H1 (cell line): ENCODE results near the gene FAM177A1. TPM values are rescaled to one million over a fixed set of nuclear protein-coding genes. Genes with fewer than 3 reads are reported as not detected.

Experiments used
- CTCF ChIA-PET: fragments of 300-600 bp; sonication (Branson Sonifier 250); formaldehyde crosslinking; loops from one replicate; lab custom pipeline; 2021; ENCODE audit not compliant: partially characterized antibody; lab: Charles Lee
- POLR2A ChIA-PET: fragments of 300-600 bp; sonication (Branson Sonifier 250); formaldehyde crosslinking; loops from one replicate; lab custom pipeline; 2021; ENCODE audit warnings: inconsistent platforms; ENCODE audit not compliant: partially characterized antibody; lab: Charles Lee
- DNase-seq, 2 experiments: peaks; one replicate each; pipeline versions ENCODE4 v3.0.0 to v3.0.0-alpha.2; 2010 to 2022; ENCODE audit warnings: low spot score in 2 of 2, low read depth in 1 of 2, mixed read lengths in 1 of 2
- FAIRE-seq: peaks from 2 replicates; lab custom pipeline; 2011; peaks lifted over from hg19 to GRCh38; lab: Jason Lieb, UNC
- H2AFZ ChIP-seq: 2 replicates; pipeline ENCODE4 v1.8.1; 2012; ENCODE audit warnings: low read length, inconsistent platforms
- H2AK5ac ChIP-seq: 2 replicates; pipeline ENCODE4 v1.6.1; 2013; ENCODE audit warnings: low read depth, low read length
- H2BK120ac ChIP-seq: replicated peaks from 2 replicates; pipeline ENCODE3; 2013; ENCODE audit warnings: low read depth, low read length, inconsistent platforms
- H2BK12ac ChIP-seq: 2 replicates; pipeline ENCODE4 v1.6.1; 2013; ENCODE audit warnings: low read depth, low read length
- H2BK15ac ChIP-seq: 2 replicates; pipeline ENCODE4 v1.6.1; 2013; ENCODE audit warnings: low read length
- H2BK20ac ChIP-seq: 2 replicates; pipeline ENCODE4 v1.6.1; 2013; ENCODE audit warnings: low read length
- H2BK5ac ChIP-seq: 2 replicates; pipeline ENCODE4 v1.6.1; 2013; ENCODE audit warnings: low read depth, low read length
- H3K14ac ChIP-seq: 2 replicates; pipeline ENCODE4 v1.6.1; 2013; ENCODE audit warnings: inconsistent platforms; ENCODE audit not compliant: insufficient read length
- H3K18ac ChIP-seq: 2 replicates; pipeline ENCODE4 v1.6.1; 2013; ENCODE audit warnings: low read length; ENCODE audit errors: extremely low read depth
- H3K23ac ChIP-seq: 2 replicates; pipeline ENCODE4 v1.6.1; 2013; ENCODE audit warnings: inconsistent platforms; ENCODE audit not compliant: insufficient read length
- H3K23me2 ChIP-seq: 2 replicates; pipeline ENCODE4 v1.6.1; 2013; ENCODE audit warnings: low read depth, low read length
- H3K27ac ChIP-seq: 2 replicates; pipeline ENCODE4 v1.6.1; 2011; ENCODE audit warnings: low read depth, low read length, inconsistent platforms
- H3K27me3 ChIP-seq, 4 experiments: replicated peaks in 1 of 4; 1 replicate in 1 of 4; 2 replicates in 3 of 4; pipeline versions ENCODE4 v1.6.1 to v1.8.1; 2011 to 2013; ENCODE audit warnings: low read length in 3 of 4, mild to moderate bottlenecking in 3 of 4, inconsistent platforms in 2 of 4, mixed read lengths in 2 of 4, moderate library complexity in 1 of 4; ENCODE audit not compliant: control insufficient read depth in 3 of 4, insufficient read depth in 3 of 4; ENCODE audit errors: extremely low read depth in 1 of 4
- H3K36me3 ChIP-seq, 4 experiments: 2 replicates each; pipeline versions ENCODE4 v1.6.1 to v1.8.1; 2011 to 2013; ENCODE audit warnings: mild to moderate bottlenecking in 4 of 4, low read length in 3 of 4, moderate library complexity in 2 of 4, control low read depth in 1 of 4, inconsistent platforms in 1 of 4; ENCODE audit not compliant: insufficient read depth in 4 of 4, control insufficient read depth in 2 of 4
- H3K4ac ChIP-seq: replicated peaks from 2 replicates; pipeline ENCODE3; 2013; ENCODE audit warnings: low read length, low read depth, mixed read lengths, inconsistent platforms; ENCODE audit not compliant: insufficient read length
- H3K4me1 ChIP-seq, 4 experiments: replicated peaks in 1 of 4; 1 replicate in 1 of 4; 2 replicates in 3 of 4; pipeline versions ENCODE4 v1.6.1 to v1.8.1; 2011 to 2013; ENCODE audit warnings: low read length in 3 of 4, inconsistent platforms in 2 of 4, mixed read lengths in 1 of 4; ENCODE audit not compliant: insufficient read depth in 4 of 4, control insufficient read depth in 3 of 4
- H3K4me2 ChIP-seq, 2 experiments: 2 replicates each; pipeline versions ENCODE4 v1.6.1 to v1.8.1; 2011 to 2013; ENCODE audit warnings: low read depth in 2 of 2, low read length in 2 of 2, control low read depth in 1 of 2, inconsistent platforms in 1 of 2, mild to moderate bottlenecking in 1 of 2; ENCODE audit not compliant: insufficient read depth in 1 of 2
- H3K4me3 ChIP-seq, 4 experiments: fragments of 200-600, 300-600 bp in 1 of 4; sonication (generic), shearing (Covaris generic), sonication (Bioruptor Twin) in 1 of 4; 2 replicates each; pipeline versions ENCODE4 v1.5.1 to v1.8.1; 2011 to 2016; ENCODE audit warnings: low read length in 4 of 4, low read depth in 3 of 4, control low read depth in 2 of 4, inconsistent platforms in 2 of 4, mild to moderate bottlenecking in 2 of 4, mixed read lengths in 1 of 4, moderate library complexity in 1 of 4; ENCODE audit not compliant: insufficient read depth in 2 of 4; ENCODE audit errors: extremely low read depth in 1 of 4
- H3K56ac ChIP-seq: replicated peaks from 2 replicates; pipeline ENCODE3; 2013; ENCODE audit warnings: low read depth, mild to moderate bottlenecking, mixed read lengths, low read length, inconsistent platforms; ENCODE audit not compliant: insufficient read length
- H3K79me1 ChIP-seq: 2 replicates; pipeline ENCODE4 v1.6.1; 2013; ENCODE audit warnings: low read depth, low read length, control low read depth
- H3K79me2 ChIP-seq, 2 experiments: 2 replicates each; pipeline versions ENCODE4 v1.6.1 to v1.8.1; 2012 to 2013; ENCODE audit warnings: low read length in 2 of 2, mild to moderate bottlenecking in 2 of 2, inconsistent platforms in 1 of 2; ENCODE audit not compliant: insufficient read depth in 2 of 2, control insufficient read depth in 1 of 2
- H3K9ac ChIP-seq, 4 experiments: replicated peaks in 1 of 4; 1 replicate in 1 of 4; 2 replicates in 3 of 4; pipeline versions ENCODE4 v1.6.1 to v1.8.1; 2011 to 2013; ENCODE audit warnings: low read depth in 3 of 4, low read length in 3 of 4, control low read depth in 2 of 4, mild to moderate bottlenecking in 2 of 4, moderate library complexity in 2 of 4, inconsistent platforms in 1 of 4; ENCODE audit errors: extremely low read depth in 1 of 4
- H3K9me3 ChIP-seq, 2 experiments: 2 replicates each; pipeline versions ENCODE4 v1.6.1 to v1.8.1; 2012 to 2013; ENCODE audit warnings: mild to moderate bottlenecking in 2 of 2, moderate library complexity in 2 of 2, control low read depth in 1 of 2, inconsistent platforms in 1 of 2, low read depth in 1 of 2, low read length in 1 of 2, mixed read lengths in 1 of 2; ENCODE audit not compliant: insufficient read depth in 2 of 2
- H4K20me1 ChIP-seq, 2 experiments: replicated peaks in 1 of 2; 2 replicates each; pipeline versions ENCODE3 to v1.8.1; 2011 to 2013; ENCODE audit warnings: inconsistent platforms in 2 of 2, low read length in 2 of 2, mild to moderate bottlenecking in 1 of 2; ENCODE audit not compliant: insufficient read depth in 2 of 2, control insufficient read depth in 1 of 2
- H4K5ac ChIP-seq: 2 replicates; pipeline ENCODE4 v1.6.1; 2013; ENCODE audit warnings: low read length, low read depth, mixed read lengths, inconsistent platforms; ENCODE audit not compliant: insufficient read length
- H4K8ac ChIP-seq: 2 replicates; pipeline ENCODE4 v1.8.0; 2013; ENCODE audit warnings: mild to moderate bottlenecking, moderate library complexity, low read length, inconsistent platforms; ENCODE audit not compliant: insufficient read depth; ENCODE audit errors: extremely low read depth
- H4K91ac ChIP-seq: replicated peaks from 2 replicates; pipeline ENCODE3; 2013; ENCODE audit warnings: low read length, mixed read lengths, inconsistent platforms; ENCODE audit not compliant: insufficient read length
- BCL11A ChIP-seq, 2 experiments: IDR thresholded peaks; one replicate each; pipeline ENCODE4 v1.6.1; 2011; ENCODE audit warnings: low read depth in 2 of 2, low read length in 2 of 2, mild to moderate bottlenecking in 2 of 2
- CBX8 ChIP-seq: fragments of 300-800, 300-1000 bp; sonication (generic); IDR thresholded peaks from 2 replicates; pipeline ENCODE4 v1.7.1; 2016; ENCODE audit warnings: low read depth, low read length, borderline replicate concordance
- CREB1 ChIP-seq: IDR thresholded peaks from 2 replicates; pipeline ENCODE4 v1.6.1; 2012; ENCODE audit warnings: inconsistent platforms
- HDAC2 ChIP-seq, 2 experiments: fragments of 300-600 bp in 1 of 2; sonication (generic) in 1 of 2; IDR thresholded peaks; 2 replicates each; pipeline ENCODE4 v1.6.1; 2011 to 2012; ENCODE audit warnings: low read depth in 2 of 2, low read length in 2 of 2, mild to moderate bottlenecking in 2 of 2, moderate library complexity in 2 of 2, borderline replicate concordance in 1 of 2, inconsistent platforms in 1 of 2
- POLR2A ChIP-seq, 2 experiments: IDR thresholded peaks; 1 replicate in 1 of 2; 2 replicates in 1 of 2; pipeline ENCODE4 v1.6.1; 2011; ENCODE audit warnings: low read depth in 2 of 2, low read length in 2 of 2, mild to moderate bottlenecking in 2 of 2; ENCODE audit errors: control extremely low read depth in 1 of 2
- POU5F1 ChIP-seq: IDR thresholded peaks from 2 replicates; pipeline ENCODE4 v1.6.1; 2011; ENCODE audit warnings: low read depth, mild to moderate bottlenecking, low read length, moderate library complexity
- RXRA ChIP-seq: IDR thresholded peaks from 2 replicates; pipeline ENCODE4 v1.6.1; 2011; ENCODE audit warnings: low read depth, mild to moderate bottlenecking, low read length, moderate library complexity; ENCODE audit not compliant: insufficient read depth
- SIRT6 ChIP-seq: IDR thresholded peaks from one replicate; pipeline ENCODE4 v1.7.1; 2012; ENCODE audit warnings: low read length, inconsistent platforms
- SIX5 ChIP-seq: IDR thresholded peaks from 2 replicates; pipeline ENCODE4 v1.6.1; 2011; ENCODE audit warnings: mild to moderate bottlenecking, low read depth, low read length
- TAF7 ChIP-seq: optimal IDR thresholded peaks from 2 replicates; pipeline ENCODE3; 2011; ENCODE audit warnings: low read depth, mild to moderate bottlenecking, inconsistent platforms, low read length, moderate library complexity, borderline replicate concordance
- WGBS, 2 experiments: shearing (Covaris generic) in 1 of 2; methylation state at CpG; one replicate each; pipeline versions ENCODE4 v1.1.6 to v1.1.7; 2013 to 2015; ENCODE audit warnings: low lambda C conversion rate in 2 of 2, mixed read lengths in 2 of 2, inconsistent platforms in 1 of 2, low coverage in 1 of 2, missing lambda C conversion rate in 1 of 2; ENCODE audit not compliant: insufficient replicate concordance in 2 of 2, insufficient coverage in 1 of 2, insufficient read length in 1 of 2; ENCODE audit errors: extremely low coverage in 1 of 2, missing lambda C conversion rate in 1 of 2; 5-methylcytosine and 5-hydroxymethylcytosine counted together
- polyA plus RNA-seq, 7 experiments: library from polyadenylated mRNA; depleted of rRNA in 3 of 7; stranded (reverse) in 5 of 7; unstranded in 2 of 7; fragments of >200 nt in 5 of 7; fragments of 200-250 nt in 2 of 7; gene quantifications; 1 replicate in 5 of 7; 2 replicates in 1 of 7; 4 replicates in 1 of 7; pipeline versions ENCODE4 v1.2.1 to v1.2.3, GENCODE V29; 2011 to 2013; ENCODE audit warnings: missing spikeins in 2 of 7, mixed read lengths in 2 of 7
- total RNA-seq: library from RNA; stranded (reverse); fragmentation: NEBNext Ultra II Directional; extraction: Animal tissue kit (Norgen Biotek cat#: 25700); gene quantifications from 2 replicates; pipeline ENCODE4 v1.2.1, GENCODE V29; 2021

FAM177A1 gene
- total and polyA plus RNA-seq, 2 of the 8 experiments (the other 6 are each of a cell fraction or from before 2014, with no cell fraction given): 11.3 to 34.0 TPM

DNA sequence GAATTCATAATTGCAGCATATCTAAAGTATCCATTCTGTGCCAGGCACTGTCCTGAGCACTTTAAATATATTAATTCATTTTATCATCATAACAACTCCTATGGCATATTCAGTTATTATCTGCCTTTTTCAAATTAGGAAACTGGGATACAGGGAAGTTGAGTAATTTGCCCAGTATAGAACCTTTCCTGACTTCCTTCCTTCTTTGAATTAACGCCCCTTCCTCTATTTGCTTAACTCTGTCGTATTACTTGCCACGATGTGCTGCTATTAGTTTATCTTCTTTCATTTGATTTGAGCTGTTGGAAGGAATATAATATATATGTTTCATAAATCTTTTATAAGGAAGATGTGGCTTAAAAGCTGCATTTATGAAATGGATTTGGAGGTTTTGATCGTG, 25.4 kb upstream of the FAM177A1 start:
- no peaks in the 10 kb centered on the region for H3K4me1 ChIP-seq
- H3K56ac ChIP-seq: no peak overlapping the region
- no peak overlapping the region for H4K5ac ChIP-seq
- H2BK5ac ChIP-seq: no peak overlapping the region
- H3K14ac ChIP-seq: no peak overlapping the region
- DNase-seq (no peak), FAIRE-seq (no peak)
- POLR2A ChIA-PET: interaction anchor here (0.7 kb wide), 1 partner anchor 306 kb away, joined by 3 read pairs; the partner anchor contains the start of gene CFL2
- no peak overlapping the region for H2BK120ac ChIP-seq
- H3K27me3 ChIP-seq: no peaks in the 10 kb centered on the region
- no peaks in the 10 kb centered on the region for H4K20me1 ChIP-seq
- no peak overlapping the region for H3K9ac ChIP-seq
- H2BK20ac ChIP-seq: no peak overlapping the region
- no peak overlapping the region for H2BK12ac ChIP-seq
- H4K8ac ChIP-seq: no peak overlapping the region
- no peak overlapping the region for H4K91ac ChIP-seq
- CTCF ChIA-PET: interaction anchor here (0.6 to 1.5 kb wide), 2 partner anchors 11 to 72 kb away, joined by 3 to 4 read pairs; no protein-coding TSS in a partner anchor
- no peak overlapping the region for H3K4ac ChIP-seq
- WGBS, 2 experiments: 95% methylated on average over 4 of the region's 4 CpGs; no CpG with 5 or more reads in 1 of the 2 experiments
- no peak overlapping the region for H3K23ac ChIP-seq
- no peak overlapping the region for H3K27ac ChIP-seq
- no peak overlapping the region for H2AFZ ChIP-seq
- no peak overlapping the region for H2BK15ac ChIP-seq
- H3K36me3 ChIP-seq: peaks cover 0 to 47% (median 20%) of the 10 kb centered on the region in 4 experiments; a peak in 5 of 8 replicates
- no peaks in the 10 kb centered on the region for H3K23me2 ChIP-seq
- H2AK5ac ChIP-seq: no peak overlapping the region
- no peak overlapping the region for H3K4me3 ChIP-seq
- H3K79me2 ChIP-seq: no peaks in the 10 kb centered on the region
- no peaks in the 10 kb centered on the region for H3K9me3 ChIP-seq
- H3K18ac ChIP-seq: no peak overlapping the region
- no peaks in the 10 kb centered on the region for H3K79me1 ChIP-seq
- H3K4me2 ChIP-seq: no peak overlapping the region
- TF ChIP-seq POU5F1 (no peak), RXRA (no peak), TAF7 (no peak), SIRT6 (no peak), SIX5 (no peak), CREB1 (no peak), BCL11A (IDR thresholded peaks at IDR 0.05; ENCODE audit: low read depth in 2 of 2, low read length in 2 of 2) (no peak), CBX8 (no peak), POLR2A (IDR thresholded peaks at IDR 0.05; ENCODE audit: control extremely low read depth in 1 of 2, low read depth in 2 of 2, low read length in 2 of 2) (no peak), HDAC2 (IDR thresholded peaks at IDR 0.05; ENCODE audit: borderline replicate concordance in 1 of 2, low read depth in 2 of 2, low read length in 2 of 2) (no peak)
